Left ventricle myocardium inferior (tissue), 1 donor: ENCODE data around the gene RBMX2. TPM values are rescaled to one million over a fixed set of nuclear protein-coding genes. Genes with fewer than 3 reads are reported as not detected.

Source experiments
- DNase-seq: peaks from one replicate; pipeline ENCODE4 v3.0.0-alpha.2; 2020
- H3K27ac ChIP-seq: fragments of 200-600 bp; replicated peaks from 2 replicates; pipeline ENCODE4 v1.8.0; 2021
- H3K27me3 ChIP-seq: fragments of 200-600 bp; 2 replicates; pipeline ENCODE4 v1.8.0; 2021; ENCODE audit warnings: low read depth
- H3K36me3 ChIP-seq: fragments of 200-600 bp; 2 replicates; pipeline ENCODE4 v1.8.0; 2021
- H3K4me1 ChIP-seq: fragments of 200-600 bp; 2 replicates; pipeline ENCODE4 v1.8.0; 2021
- H3K4me3 ChIP-seq: fragments of 200-600 bp; 2 replicates; pipeline ENCODE4 v1.8.0; 2021; ENCODE audit warnings: mild to moderate bottlenecking, moderate library complexity
- H3K9me3 ChIP-seq: fragments of 200-600 bp; replicated peaks from 2 replicates; pipeline ENCODE4 v1.8.0; 2021
- intact Hi-C: fragments of 100-400 bp; cut with micrococcal nuclease; formaldehyde crosslinking; loops from one replicate; pipeline ENCODE4 v1.11.0; 2022
- total RNA-seq: library from RNA; stranded (reverse); fragmentation: NEBNext Ultra II Directional; extraction: Animal tissue kit (Norgen Biotek cat#: 25700); gene quantifications from one replicate; pipeline ENCODE4 v1.2.1, GENCODE V29; 2021
- TF ChIP-seq, protein P1 (sequence below): fragments of 200-600 bp; IDR thresholded peaks from 2 replicates; pipeline ENCODE4 v1.8.0; 2021; ENCODE audit warnings: antibody characterized with exemption, mild to moderate bottlenecking, borderline replicate concordance
- donor health status: DM: no; HTN: yes; CAD: no; lungs with severe emphysema.

Gene RBMX2
- total RNA-seq, 1 donor from 2014 or later = 11.6 TPM

DNA sequence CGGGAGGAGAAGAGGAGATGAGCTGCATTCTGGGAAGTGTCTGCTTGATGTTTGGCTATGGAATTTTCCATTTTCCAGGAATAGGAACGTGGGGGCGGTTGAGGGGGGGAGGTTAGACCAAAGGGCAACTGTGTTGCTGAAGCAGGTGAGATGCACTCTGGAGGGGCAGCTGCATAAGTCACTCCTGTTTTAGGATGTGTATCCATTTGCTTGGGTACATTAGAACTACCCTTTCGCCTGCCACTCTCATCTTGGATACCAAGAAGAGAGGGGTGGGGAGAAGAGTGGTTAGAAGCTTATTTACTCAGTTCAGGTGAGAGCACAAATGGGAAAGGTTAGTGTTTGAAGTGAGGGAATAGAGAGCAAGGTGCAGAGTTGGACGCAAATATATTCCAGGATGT is 15.4 kb upstream of the RBMX2 start:
- Histone ChIP-seq H3K27ac (no peak overlapping the region), H3K4me1 (no peaks in the 10 kb centered on the region), H3K9me3 (no peaks in the 10 kb centered on the region), H3K27me3 (no peaks in the 10 kb centered on the region), H3K4me3 (no peak overlapping the region), H3K36me3 (no peaks in the 10 kb centered on the region)
- TF ChIP-seq, protein P1, sequence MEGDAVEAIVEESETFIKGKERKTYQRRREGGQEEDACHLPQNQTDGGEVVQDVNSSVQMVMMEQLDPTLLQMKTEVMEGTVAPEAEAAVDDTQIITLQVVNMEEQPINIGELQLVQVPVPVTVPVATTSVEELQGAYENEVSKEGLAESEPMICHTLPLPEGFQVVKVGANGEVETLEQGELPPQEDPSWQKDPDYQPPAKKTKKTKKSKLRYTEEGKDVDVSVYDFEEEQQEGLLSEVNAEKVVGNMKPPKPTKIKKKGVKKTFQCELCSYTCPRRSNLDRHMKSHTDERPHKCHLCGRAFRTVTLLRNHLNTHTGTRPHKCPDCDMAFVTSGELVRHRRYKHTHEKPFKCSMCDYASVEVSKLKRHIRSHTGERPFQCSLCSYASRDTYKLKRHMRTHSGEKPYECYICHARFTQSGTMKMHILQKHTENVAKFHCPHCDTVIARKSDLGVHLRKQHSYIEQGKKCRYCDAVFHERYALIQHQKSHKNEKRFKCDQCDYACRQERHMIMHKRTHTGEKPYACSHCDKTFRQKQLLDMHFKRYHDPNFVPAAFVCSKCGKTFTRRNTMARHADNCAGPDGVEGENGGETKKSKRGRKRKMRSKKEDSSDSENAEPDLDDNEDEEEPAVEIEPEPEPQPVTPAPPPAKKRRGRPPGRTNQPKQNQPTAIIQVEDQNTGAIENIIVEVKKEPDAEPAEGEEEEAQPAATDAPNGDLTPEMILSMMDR = no peak
- no peak for DNase-seq
- intact Hi-C loops = no loop called here

- H3K27ac ChIP-seq = no peak overlapping the region
- no peaks in the 10 kb centered on the region for H3K27me3 ChIP-seq
- no peaks in the 10 kb centered on the region for H3K36me3 ChIP-seq
- no peak for DNase-seq
- no peaks in the 10 kb centered on the region for H3K9me3 ChIP-seq
- intact Hi-C loops = loop anchor here (10.0 kb wide), 1 partner anchor 531 kb away; no protein-coding TSS in a partner anchor
- TF ChIP-seq, protein P1 = peak; percentile 63
- H3K4me1 ChIP-seq = no peaks in the 10 kb centered on the region
- no peak overlapping the region for H3K4me3 ChIP-seq
Observed at GRCh38 chrX:130393451-130394074, 8.2 kb upstream of the RBMX2 start.

DNA sequence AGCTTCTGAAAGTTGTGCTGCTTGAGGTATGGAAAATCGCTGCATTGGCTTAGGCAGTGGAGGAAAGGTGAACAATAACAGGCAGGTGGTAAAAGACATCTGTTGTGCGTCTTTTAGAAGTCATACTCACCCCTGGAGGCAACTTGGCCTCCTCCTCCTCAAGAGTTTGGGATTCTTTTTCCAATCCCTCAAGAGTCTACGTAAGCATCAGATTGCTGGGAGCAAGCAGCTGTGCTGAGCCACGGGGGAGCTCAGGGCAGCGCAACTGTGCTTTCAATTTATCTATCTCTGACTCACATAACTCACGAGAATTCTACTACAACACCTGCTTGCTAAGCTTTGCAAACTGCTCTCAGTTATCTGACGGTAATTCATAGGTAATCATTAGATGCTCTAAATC is 6.4 kb upstream of the RBMX2 start:
- Histone ChIP-seq H3K36me3 (no peaks in the 10 kb centered on the region), H3K4me1 (no peaks in the 10 kb centered on the region), H3K4me3 (no peak overlapping the region), H3K27ac (no peak overlapping the region), H3K9me3 (no peaks in the 10 kb centered on the region), H3K27me3 (no peaks in the 10 kb centered on the region)
- TF ChIP-seq, protein P1 = no peak
- no peak for DNase-seq
- intact Hi-C loops = loop anchor here (10.0 kb wide), 1 partner anchor 529 kb away; no protein-coding TSS in a partner anchor

- H3K9me3 ChIP-seq = no peaks in the 10 kb centered on the region
- peaks cover 10% of the 10 kb centered on the region for H3K36me3 ChIP-seq
- TF ChIP-seq, protein P1 = no peak
- no peaks in the 10 kb centered on the region for H3K27me3 ChIP-seq
- peak overlapping the region; percentile 78 for H3K4me3 ChIP-seq
- peak overlapping the region; percentile 83 for H3K27ac ChIP-seq
- intact Hi-C loops = loop anchor here (10.0 kb wide), 1 partner anchor 503 kb away; the partner anchor contains the start of gene ENOX2
- no peak for DNase-seq
- peaks cover 24% of the 10 kb centered on the region for H3K4me1 ChIP-seq
Observed at GRCh38 chrX:130402208-130402684, 459 bp downstream of the RBMX2 start.

- intact Hi-C loops = no loop called here
- no peak for DNase-seq
- H3K4me3 ChIP-seq = no peak overlapping the region
- no peaks in the 10 kb centered on the region for H3K4me1 ChIP-seq
- TF ChIP-seq, protein P1 = no peak
- no peak overlapping the region for H3K27ac ChIP-seq
- no peaks in the 10 kb centered on the region for H3K9me3 ChIP-seq
- no peaks in the 10 kb centered on the region for H3K27me3 ChIP-seq
- peaks cover 19% of the 10 kb centered on the region for H3K36me3 ChIP-seq
Observed at GRCh38 chrX:130413415-130413814, 11.6 kb downstream of the RBMX2 start.
